WI38 (cell line): ENCODE results near the gene TMEM106C.

Experiments used
- H3K4me3 ChIP-seq: 2 replicates; pipeline ENCODE4 v1.5.1; 2011; ENCODE audit warnings: low read depth, mild to moderate bottlenecking, control low read depth, low read length
- CTCF ChIP-seq: IDR thresholded peaks from 2 replicates; pipeline ENCODE4 v1.5.1; 2012; ENCODE audit warnings: low read depth, mild to moderate bottlenecking, control low read depth, low read length

TMEM106C gene

GRCh38 chr12:47975036-47975620, 11.7 kb downstream of the TMEM106C start:
- TF ChIP-seq CTCF, result no peak
- no peak overlapping the region for H3K4me3 ChIP-seq

- H3K4me3 ChIP-seq, result no peak overlapping the region
- TF ChIP-seq CTCF, result no peak
Measured at GRCh38 chr12:47975816-47976215, 12.4 kb downstream of the TMEM106C start.

- no peak overlapping the region for H3K4me3 ChIP-seq
- TF ChIP-seq CTCF, result no peak
Measured at GRCh38 chr12:47977046-47977771, 13.8 kb downstream of the TMEM106C start.

- TF ChIP-seq CTCF, result no peak
- no peak overlapping the region for H3K4me3 ChIP-seq
Measured at GRCh38 chr12:47977772-47978597, 14.6 kb downstream of the TMEM106C start.

GRCh38 chr12:47978598-47978873, 15.1 kb downstream of the TMEM106C start:
- no peak overlapping the region for H3K4me3 ChIP-seq
- TF ChIP-seq CTCF, result no peak

- H3K4me3 ChIP-seq, result no peak overlapping the region
- TF ChIP-seq CTCF, result no peak
Measured at GRCh38 chr12:47979166-47979565, 15.8 kb downstream of the TMEM106C start.

GRCh38 chr12:47979686-47980085, 16.3 kb downstream of the TMEM106C start:
- no peak overlapping the region for H3K4me3 ChIP-seq
- TF ChIP-seq CTCF, result no peak
